Measurements from ENCODE around the gene GABRR2. TPM values are rescaled to one million over a fixed set of nuclear protein-coding genes. Genes with fewer than 3 reads are reported as not detected.

Gene GABRR2
- total RNA-seq, 2 experiments from 2014 or later = 0.67 to 1.0 TPM

DNA sequence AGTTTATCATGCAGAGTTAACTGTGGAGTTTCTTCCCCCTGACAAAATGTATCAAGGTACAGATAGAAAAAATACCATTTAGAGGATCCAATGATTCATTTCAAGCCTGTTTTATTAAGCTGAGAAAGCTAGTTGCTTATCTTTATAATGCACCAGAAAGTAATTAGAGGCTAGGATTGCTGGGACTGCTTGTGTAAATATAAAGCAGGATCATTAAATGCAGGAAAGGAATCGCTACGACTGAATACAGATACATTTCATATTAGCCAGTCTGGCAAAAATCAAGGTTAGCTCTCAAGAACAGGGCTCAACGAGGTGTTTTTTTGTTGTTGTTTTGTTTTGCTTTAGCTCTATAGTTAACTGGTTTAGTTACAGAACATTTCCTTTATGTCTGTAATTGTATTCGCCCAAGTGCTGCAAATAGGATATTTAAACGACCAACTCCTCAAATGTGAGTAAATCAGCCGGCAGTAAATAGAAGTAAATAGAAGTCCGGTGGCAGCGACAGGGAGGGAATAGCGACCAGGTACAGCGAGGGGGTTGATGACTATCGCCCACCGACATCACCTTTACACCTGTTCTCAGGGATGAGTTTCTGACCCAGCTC is 36.7 kb upstream of the GABRR2 start:
- CTCF ChIA-PET = interaction anchor here (0.6 to 11.7 kb wide), 9 partner anchors 13 to 477 kb away, joined by 3 to 119 read pairs (median 6); partner anchors contain the start of gene PNRC1
- ATAC-seq = no peak
- DNase-seq = no peak
- peak overlapping the region; percentile 94 for H3K27ac Mint-ChIP-seq
- H3K27me3 Mint-ChIP-seq = no peaks in the 10 kb centered on the region
- peaks cover 60% of the 10 kb centered on the region for H3K4me1 Mint-ChIP-seq
- H3K9me3 Mint-ChIP-seq (ENCODE audit: low read depth) = no peaks in the 10 kb centered on the region
- peaks cover 16% of the 10 kb centered on the region for H3K36me3 Mint-ChIP-seq
- peak overlapping the region; percentile 95 for H3K4me3 Mint-ChIP-seq

DNA sequence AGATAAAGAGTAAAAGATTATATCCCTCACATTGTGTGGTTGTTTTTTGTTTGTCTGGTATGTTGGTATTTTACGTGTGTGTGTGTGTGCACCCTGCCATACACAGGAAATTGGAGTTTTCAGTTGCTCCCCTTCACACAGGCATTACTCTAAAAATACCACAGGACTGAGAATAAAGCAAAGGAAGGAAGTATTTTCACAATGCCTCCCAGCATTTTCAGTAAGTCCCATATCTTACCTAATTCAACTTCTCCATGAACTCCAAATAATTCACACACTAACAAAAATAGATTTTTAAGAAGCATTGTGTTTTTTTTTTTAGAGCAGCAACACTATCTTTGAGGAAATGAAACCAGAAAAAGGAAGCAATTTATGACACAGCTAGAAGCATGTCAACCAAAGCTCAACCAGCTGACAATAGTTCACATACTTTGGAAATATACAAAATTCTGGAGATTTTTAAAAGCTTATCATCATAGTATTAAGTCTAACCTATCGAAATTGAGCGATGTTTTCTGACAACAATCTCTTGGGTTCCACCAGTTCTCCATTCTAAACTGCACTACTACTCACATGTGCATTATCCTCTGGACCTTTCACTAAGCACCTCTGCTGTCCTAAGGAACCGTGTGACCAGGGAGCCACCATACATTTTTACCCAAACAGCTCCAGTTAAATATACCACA is 35.3 kb upstream of the GABRR2 start:
- Mint-ChIP-seq H3K27me3 (no peaks in the 10 kb centered on the region), H3K27ac (peak overlapping the region; percentile 82), H3K36me3 (peaks cover 16% of the 10 kb centered on the region), H3K9me3 (ENCODE audit: low read depth) (no peaks in the 10 kb centered on the region), H3K4me3 (peak overlapping the region; percentile 95), H3K4me1 (peaks cover 50% of the 10 kb centered on the region)
- CTCF ChIA-PET = interaction anchor here (0.7 to 11.7 kb wide), 12 partner anchors 8 to 387 kb away, joined by 3 to 119 read pairs (median 6); partner anchors contain the start of genes PNRC1 and RNGTT
- no peak for ATAC-seq
- DNase-seq = no peak

DNA sequence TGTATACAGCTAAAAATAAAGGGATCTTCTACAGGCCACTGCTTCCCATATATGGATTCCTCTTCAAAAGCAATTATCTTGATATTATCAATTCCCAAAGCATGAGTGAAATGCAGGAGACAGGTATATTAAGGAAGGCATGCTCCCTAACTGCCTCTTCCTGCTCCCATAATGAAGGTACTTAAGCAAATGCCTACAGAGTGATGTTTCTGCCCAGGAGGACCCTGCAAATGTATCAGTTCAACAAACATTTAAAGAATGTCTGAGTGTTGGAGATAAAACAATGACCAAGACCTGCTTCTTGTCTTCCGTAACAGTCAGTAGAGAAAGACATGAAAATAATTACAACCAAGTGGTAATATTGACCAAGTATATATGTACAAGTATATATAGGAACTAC is 33.3 kb upstream of the GABRR2 start:
- ATAC-seq (no peak), DNase-seq (no peak)
- CTCF ChIA-PET = interaction anchor here (11.7 kb wide), 2 partner anchors 16 to 24 kb away, joined by 90 to 119 read pairs; no protein-coding TSS in a partner anchor
- Mint-ChIP-seq H3K27ac (no peak overlapping the region), H3K9me3 (ENCODE audit: low read depth) (no peaks in the 10 kb centered on the region), H3K36me3 (peaks cover 18% of the 10 kb centered on the region), H3K4me3 (no peak overlapping the region), H3K27me3 (no peaks in the 10 kb centered on the region), H3K4me1 (peaks cover 44% of the 10 kb centered on the region)

DNA sequence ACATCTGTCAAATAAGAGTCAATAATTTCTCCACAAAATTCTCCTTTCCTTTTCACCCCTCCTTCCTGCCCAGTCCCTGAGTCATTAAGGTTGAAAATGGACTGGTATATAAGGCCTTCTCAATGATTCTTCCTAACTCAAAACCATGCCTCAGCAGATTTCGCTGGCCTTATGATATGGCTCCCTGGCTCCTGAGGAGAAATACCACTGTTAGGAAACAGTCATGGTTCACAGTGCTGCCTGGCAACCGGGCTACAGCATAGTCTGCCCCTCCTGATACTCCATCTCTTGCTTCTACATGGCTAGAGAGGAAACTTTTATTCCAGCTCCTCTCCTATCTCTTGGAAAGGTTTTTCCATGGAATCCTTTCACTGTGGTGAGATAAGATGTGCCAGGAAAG is 32.7 kb upstream of the GABRR2 start:
- Mint-ChIP-seq H3K9me3 (ENCODE audit: low read depth) (no peaks in the 10 kb centered on the region), H3K27me3 (no peaks in the 10 kb centered on the region), H3K36me3 (peaks cover 18% of the 10 kb centered on the region), H3K27ac (no peak overlapping the region), H3K4me3 (no peak overlapping the region), H3K4me1 (peaks cover 43% of the 10 kb centered on the region)
- DNase-seq (no peak), ATAC-seq (no peak)
- CTCF ChIA-PET = interaction anchor here (11.7 kb wide), 2 partner anchors 17 to 25 kb away, joined by 90 to 119 read pairs; no protein-coding TSS in a partner anchor

DNA sequence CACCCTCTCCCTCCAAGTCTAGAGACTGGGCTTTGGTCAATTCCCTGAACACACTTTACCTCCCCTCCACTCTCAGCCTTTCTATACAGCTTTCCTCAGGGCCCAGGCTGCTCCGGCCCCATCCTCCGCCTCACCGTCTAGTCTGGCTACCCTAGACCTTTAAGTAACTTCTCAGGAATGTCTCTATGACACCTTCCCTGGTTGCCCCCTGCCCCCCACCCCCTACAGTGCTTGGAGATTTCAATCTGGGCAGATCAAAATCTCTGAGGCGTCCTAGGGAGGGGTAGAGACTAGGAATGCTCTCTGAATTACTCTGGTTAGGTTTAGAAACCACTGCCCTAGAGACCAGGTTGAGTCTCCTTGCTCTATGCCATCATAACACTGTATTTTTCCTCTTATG is 31.3 kb upstream of the GABRR2 start:
- ATAC-seq (no peak), DNase-seq (no peak)
- Mint-ChIP-seq H3K27me3 (no peaks in the 10 kb centered on the region), H3K36me3 (peaks cover 18% of the 10 kb centered on the region), H3K27ac (peak overlapping the region; percentile 8), H3K9me3 (ENCODE audit: low read depth) (no peaks in the 10 kb centered on the region), H3K4me1 (peaks cover 37% of the 10 kb centered on the region), H3K4me3 (no peak overlapping the region)
- CTCF ChIA-PET = interaction anchor here (0.6 to 11.7 kb wide), 4 partner anchors 13 to 196 kb away, joined by 3 to 119 read pairs (median 47); no protein-coding TSS in a partner anchor

DNA sequence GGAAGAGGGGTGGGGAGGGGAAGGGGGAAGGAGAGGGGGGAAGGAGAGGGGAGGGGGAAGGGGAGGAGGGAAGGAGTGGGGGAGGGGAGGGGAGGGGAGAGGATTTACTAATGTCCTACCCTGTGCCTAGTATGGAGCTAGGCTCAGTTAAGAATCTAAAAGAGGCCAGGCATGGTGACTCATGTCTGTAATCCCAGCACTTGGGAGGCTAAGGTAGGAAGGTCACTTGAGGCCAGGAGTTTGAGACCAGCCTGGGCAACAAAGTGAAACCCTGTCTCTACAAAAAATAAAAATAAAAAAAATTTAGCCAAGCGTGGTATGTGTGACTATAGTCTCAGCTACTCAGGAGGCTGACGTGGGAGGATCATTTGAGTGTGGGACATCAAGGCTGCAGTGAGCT is 24.5 kb upstream of the GABRR2 start:
- ATAC-seq = no peak
- peaks cover 5% of the 10 kb centered on the region for H3K4me1 Mint-ChIP-seq
- CTCF ChIA-PET = no interaction called here

DNA sequence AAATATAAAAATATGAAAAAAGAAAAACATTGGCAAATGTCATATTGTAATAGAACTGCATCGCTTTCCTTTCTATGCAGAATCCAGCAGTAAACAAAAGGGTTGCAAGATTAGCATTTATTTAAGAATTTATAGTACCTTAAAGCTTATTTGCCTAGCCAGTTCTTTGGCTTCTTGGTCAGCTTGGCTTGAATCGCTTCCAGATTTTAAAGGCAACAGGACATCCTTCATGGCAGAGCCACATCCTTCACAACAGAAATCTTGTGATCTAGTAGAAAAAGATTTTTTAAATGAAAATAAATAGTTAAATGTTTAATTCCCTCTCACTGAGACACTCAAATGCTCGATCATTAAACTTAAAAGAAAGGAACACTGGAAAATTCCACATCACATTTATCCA is 20.1 kb upstream of the GABRR2 start:
- Mint-ChIP-seq H3K36me3 (peaks cover 36% of the 10 kb centered on the region), H3K27me3 (no peaks in the 10 kb centered on the region), H3K9me3 (ENCODE audit: low read depth) (no peaks in the 10 kb centered on the region), H3K4me1 (no peaks in the 10 kb centered on the region), H3K27ac (no peak overlapping the region), H3K4me3 (no peak overlapping the region)
- no peak for ATAC-seq
- CTCF ChIA-PET = interaction anchor here (0.9 kb wide), 1 partner anchor 31 kb away, joined by 3 read pairs; no protein-coding TSS in a partner anchor
- no peak for DNase-seq

More for the DNA sequence above, 24.5 kb upstream of the GABRR2 start:
- DNase-seq = no peak
- H3K4me3 Mint-ChIP-seq = no peak overlapping the region
- H3K9me3 Mint-ChIP-seq (ENCODE audit: low read depth) = no peaks in the 10 kb centered on the region
- no peak overlapping the region for H3K27ac Mint-ChIP-seq
- no peaks in the 10 kb centered on the region for H3K27me3 Mint-ChIP-seq
- peaks cover 28% of the 10 kb centered on the region for H3K36me3 Mint-ChIP-seq

DNA sequence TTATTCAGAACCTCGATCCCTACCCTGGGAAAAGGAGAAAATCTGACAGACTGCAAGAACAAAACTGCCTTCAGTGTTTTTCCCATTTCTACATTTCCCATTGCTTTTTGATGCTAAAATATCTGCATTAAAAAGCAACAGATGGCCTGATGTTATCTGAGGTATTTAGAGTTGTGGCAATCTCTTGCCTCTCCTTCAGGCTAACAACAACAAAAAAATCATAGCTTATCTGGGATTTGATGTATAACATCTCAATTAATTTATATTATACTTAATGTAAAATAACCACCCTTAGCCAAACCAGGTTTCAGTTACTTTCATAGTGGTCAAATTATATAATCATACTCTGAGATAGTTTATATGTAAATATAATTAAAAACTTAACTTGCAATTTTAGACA is 15.8 kb upstream of the GABRR2 start:
- Mint-ChIP-seq H3K9me3 (ENCODE audit: low read depth) (no peaks in the 10 kb centered on the region), H3K27ac (no peak overlapping the region), H3K4me1 (no peaks in the 10 kb centered on the region), H3K4me3 (no peak overlapping the region), H3K27me3 (no peaks in the 10 kb centered on the region), H3K36me3 (peaks cover 39% of the 10 kb centered on the region)
- DNase-seq (no peak), ATAC-seq (no peak)
- CTCF ChIA-PET = no interaction called here

DNA sequence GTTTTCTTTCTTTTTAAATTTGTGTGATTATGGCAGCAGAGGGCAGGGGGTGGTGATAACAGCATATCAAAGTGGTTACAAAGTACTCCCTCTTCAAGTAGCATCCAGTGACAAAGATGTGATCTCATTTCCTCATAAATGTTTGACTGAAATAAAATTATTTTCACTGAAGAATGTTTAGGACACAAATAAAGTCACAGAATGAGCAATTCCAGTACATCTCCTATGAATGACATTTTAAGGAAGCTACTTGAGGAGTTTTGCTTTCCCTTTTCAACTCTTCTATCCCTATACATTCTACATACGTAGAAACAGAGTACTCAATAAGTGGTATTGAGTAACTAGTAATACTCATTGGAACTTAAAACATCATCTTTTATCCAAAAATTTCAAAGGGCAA is 13.9 kb upstream of the GABRR2 start:
- ATAC-seq (no peak), DNase-seq (no peak)
- Mint-ChIP-seq H3K36me3 (peaks cover 39% of the 10 kb centered on the region), H3K9me3 (ENCODE audit: low read depth) (no peaks in the 10 kb centered on the region), H3K4me1 (no peaks in the 10 kb centered on the region), H3K27me3 (no peaks in the 10 kb centered on the region), H3K4me3 (no peak overlapping the region), H3K27ac (no peak overlapping the region)
- CTCF ChIA-PET = interaction anchor here (1.5 kb wide), 1 partner anchor 47 kb away, joined by 5 read pairs; no protein-coding TSS in a partner anchor

DNA sequence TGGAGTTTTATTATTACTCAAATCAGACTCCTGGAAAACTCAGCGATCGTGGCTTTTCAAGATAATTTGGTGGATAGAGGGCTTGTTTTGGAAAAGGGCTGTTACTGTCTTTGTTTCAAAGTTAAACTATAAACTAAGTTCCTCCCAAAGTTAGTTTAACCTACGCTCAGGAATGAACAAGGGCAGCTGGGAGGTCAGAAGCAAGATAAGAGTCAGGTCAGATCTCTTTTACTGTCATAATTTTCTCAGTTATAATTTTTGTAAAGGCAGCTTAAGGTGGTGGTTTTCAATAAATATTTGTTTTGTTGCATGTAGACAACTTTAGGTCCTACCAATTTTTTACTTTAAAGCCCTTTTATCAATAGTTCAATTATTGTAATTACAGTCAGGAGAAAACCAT is 9.2 kb upstream of the GABRR2 start:
- H3K4me1 Mint-ChIP-seq = no peaks in the 10 kb centered on the region
- ATAC-seq (no peak), DNase-seq (no peak)
- CTCF ChIA-PET = interaction anchor here (1.6 kb wide), 1 partner anchor 48 kb away, joined by 5 read pairs; no protein-coding TSS in a partner anchor
- no peaks in the 10 kb centered on the region for H3K27me3 Mint-ChIP-seq
- H3K4me3 Mint-ChIP-seq = no peak overlapping the region
- H3K36me3 Mint-ChIP-seq = peaks cover 22% of the 10 kb centered on the region
- H3K9me3 Mint-ChIP-seq (ENCODE audit: low read depth) = no peaks in the 10 kb centered on the region
- no peak overlapping the region for H3K27ac Mint-ChIP-seq

DNA sequence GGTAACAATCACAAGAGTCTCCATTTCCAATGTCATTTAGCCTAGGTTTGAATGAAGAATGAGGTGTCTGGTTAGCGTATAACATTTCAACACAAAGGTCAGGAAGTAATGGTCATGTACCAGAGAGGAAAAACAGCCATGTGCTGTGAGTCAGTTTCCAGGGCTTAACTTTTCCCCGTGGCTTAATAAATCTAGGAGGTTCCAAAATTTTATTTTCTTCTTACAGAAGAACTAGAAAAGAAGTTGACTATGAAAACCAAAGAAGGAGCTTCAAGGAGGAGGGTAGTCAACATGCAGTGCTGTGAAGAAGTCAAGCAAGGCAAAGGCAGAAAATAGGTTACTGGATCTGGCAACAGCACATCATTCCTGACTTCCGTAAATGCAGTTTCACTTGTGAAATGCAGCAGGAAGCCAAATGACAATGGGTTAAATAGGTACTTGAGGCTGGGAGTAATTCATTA is 8.4 kb upstream of the GABRR2 start:
- CTCF ChIA-PET = interaction anchor here (1.6 kb wide), 1 partner anchor 49 kb away, joined by 5 read pairs; no protein-coding TSS in a partner anchor

DNA sequence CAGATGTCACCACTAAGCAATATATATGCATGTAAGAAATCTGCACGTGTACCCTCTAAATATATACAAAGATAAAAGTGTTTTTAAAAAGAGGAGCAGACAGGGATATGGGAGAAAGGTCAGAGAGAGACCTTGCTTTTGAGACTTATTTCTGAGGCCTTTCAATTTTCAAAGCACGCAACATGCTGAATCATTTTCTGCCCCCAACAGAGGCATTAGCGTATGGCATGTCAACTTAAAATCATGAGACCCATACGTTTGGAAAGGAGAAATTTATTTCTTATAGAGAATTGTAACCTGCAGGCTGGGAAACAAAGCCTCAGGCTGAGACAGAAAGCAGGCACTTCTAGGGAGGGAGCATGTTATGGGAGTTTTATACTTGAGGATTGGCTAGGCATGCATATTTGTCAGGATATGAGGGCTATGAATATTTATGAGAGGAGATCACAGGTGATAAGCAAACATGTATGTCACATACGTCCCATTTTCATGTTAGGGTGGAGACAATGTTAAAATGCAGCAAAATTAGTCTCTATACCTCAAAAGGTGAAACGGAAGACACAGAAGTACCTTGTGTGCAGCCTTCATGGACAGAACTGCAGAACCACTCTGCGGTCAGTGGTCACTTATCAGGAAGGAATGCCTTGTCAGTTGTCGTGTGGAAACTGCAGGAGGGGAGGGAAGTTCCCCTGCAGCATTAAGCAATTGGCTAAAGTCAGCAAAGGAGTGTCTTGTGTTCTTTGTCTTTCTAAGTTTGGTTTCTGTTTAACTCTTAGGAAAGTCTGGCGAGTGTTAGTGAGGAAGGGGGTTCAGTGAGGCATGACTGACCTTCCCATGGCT is 6.3 kb upstream of the GABRR2 start:
- CTCF ChIA-PET = no interaction called here
- no peak overlapping the region for H3K27ac Mint-ChIP-seq
- H3K4me1 Mint-ChIP-seq = no peaks in the 10 kb centered on the region
- no peaks in the 10 kb centered on the region for H3K27me3 Mint-ChIP-seq
- H3K36me3 Mint-ChIP-seq = peaks cover 14% of the 10 kb centered on the region
- H3K9me3 Mint-ChIP-seq (ENCODE audit: low read depth) = peaks cover 1% of the 10 kb centered on the region
- ATAC-seq (no peak), DNase-seq (no peak)
- H3K4me3 Mint-ChIP-seq = no peak overlapping the region

More for the DNA sequence above, 8.4 kb upstream of the GABRR2 start:
- DNase-seq = no peak
- Mint-ChIP-seq H3K36me3 (peaks cover 17% of the 10 kb centered on the region), H3K4me3 (no peak overlapping the region), H3K9me3 (ENCODE audit: low read depth) (no peaks in the 10 kb centered on the region), H3K27me3 (no peaks in the 10 kb centered on the region), H3K27ac (no peak overlapping the region), H3K4me1 (no peaks in the 10 kb centered on the region)
- no peak for ATAC-seq

DNA sequence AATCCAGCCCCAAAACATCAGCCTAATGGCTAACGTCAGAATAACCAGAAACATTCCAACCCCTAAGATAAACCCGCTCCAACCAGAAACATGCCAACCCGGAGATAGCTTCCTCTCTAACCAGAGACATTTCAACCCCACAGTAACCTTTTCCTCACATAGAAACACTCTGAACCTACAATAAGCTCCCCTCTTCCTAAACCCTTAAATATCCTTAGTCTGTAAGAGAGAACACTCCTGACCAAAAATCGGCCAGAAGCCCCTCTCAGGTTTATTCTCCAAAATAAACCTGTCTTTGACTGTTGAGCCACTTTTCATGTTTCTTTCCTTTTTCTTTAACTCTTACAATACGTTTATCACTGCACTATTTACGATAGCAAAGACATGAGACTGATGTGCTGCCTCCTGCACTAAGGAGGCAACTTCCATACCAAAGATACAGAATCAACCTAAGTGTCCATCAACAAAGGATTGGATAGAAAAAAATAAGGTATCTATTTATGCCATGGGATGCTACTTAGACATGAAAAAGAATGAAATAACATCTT is 5.0 kb upstream of the GABRR2 start:
- H3K4me3 Mint-ChIP-seq = no peak overlapping the region
- CTCF ChIA-PET = no interaction called here
- H3K27ac Mint-ChIP-seq = no peak overlapping the region
- H3K4me1 Mint-ChIP-seq = no peaks in the 10 kb centered on the region
- ATAC-seq (no peak), DNase-seq (no peak)
- H3K36me3 Mint-ChIP-seq = peaks cover 14% of the 10 kb centered on the region
- no peaks in the 10 kb centered on the region for H3K27me3 Mint-ChIP-seq
- H3K9me3 Mint-ChIP-seq (ENCODE audit: low read depth) = peaks cover 1% of the 10 kb centered on the region
